GM12891 (cell line): ENCODE results near the gene ABCG4.

Experiments used
- POLR2A ChIP-seq: IDR thresholded peaks from 2 replicates; pipeline ENCODE4 v1.6.1; 2011; ENCODE audit warnings: low read depth, low read length, control low read depth
- POLR2AphosphoS5 ChIP-seq: IDR thresholded peaks from 2 replicates; pipeline ENCODE4 v1.6.1; 2011; ENCODE audit warnings: low read depth, low read length, control low read depth
- TAF1 ChIP-seq: IDR thresholded peaks from 2 replicates; pipeline ENCODE4 v1.6.1; 2011; ENCODE audit warnings: low read depth, low read length, control low read depth

DNA sequence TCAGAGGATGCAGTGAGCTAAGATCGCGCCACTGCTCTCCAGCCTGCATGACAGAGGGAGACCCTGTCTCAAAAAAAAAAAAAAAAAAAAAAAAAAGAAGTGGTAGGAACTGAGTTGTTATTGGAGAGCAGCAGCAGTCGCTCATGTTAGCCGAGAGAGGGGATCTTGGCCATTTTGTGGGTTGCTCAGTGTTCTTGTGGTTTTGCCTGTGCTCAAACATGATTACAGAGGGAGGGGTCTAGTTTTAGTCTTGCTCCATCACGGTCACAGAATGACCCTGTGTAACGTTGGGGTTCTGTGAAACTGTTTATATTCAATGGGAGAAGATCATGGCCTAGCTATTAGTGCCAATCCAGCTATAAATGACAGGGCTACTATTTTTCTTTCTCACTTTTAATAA lies 49.1 kb upstream of the ABCG4 start:
- TF ChIP-seq POLR2AphosphoS5: no peak
- TF ChIP-seq TAF1: no peak
- TF ChIP-seq POLR2A: no peak
